ENCODE data around the gene C1orf226.
"Not testable (repeated sequence)": the region's sequence is repeated elsewhere in the genome, so short reads cannot be mapped to it uniquely, and the experiment has no call there.

The C1orf226 gene

DNA sequence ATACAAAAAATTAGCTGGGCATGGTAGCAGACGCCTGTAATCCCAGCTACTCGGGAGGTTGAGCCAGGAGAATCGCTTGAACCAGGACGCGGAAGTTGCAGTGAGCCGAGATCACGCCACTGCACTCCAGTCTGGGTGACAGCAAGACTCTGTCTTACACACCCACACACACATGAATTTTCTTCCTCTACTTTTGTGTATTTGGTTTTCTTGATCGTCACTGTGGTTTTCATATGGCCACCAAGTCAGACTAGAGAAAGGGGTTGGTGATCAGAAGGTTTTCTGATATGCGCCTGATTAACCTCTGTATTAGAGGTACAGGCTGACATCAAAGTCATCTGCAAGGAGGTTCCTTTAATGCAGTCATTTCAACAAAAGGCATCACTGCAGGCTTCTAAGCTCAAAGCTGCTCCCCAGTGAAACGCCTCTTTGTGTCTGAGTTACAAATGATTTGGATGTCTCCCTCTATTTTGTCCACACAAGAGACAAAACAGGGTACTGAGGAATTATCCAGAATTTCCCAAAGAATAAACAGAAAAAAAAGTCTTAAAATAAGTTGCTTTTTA, 19.3 kb downstream of the C1orf226 start:
- no peak overlapping the region for H3K4me3 ChIP-seq
- H3K4me1 ChIP-seq, result no peaks in the 10 kb centered on the region
- no peak for TF ChIP-seq Cebpa-rat (IDR thresholded peaks at IDR 0.05)
- no peak overlapping the region for H3K4me2 ChIP-seq
- H3K9me3 ChIP-seq, result no peaks in the 10 kb centered on the region
- H3K27me3 ChIP-seq, result no peaks in the 10 kb centered on the region
- H3K27ac ChIP-seq, result no peak overlapping the region
- no peak overlapping the region for H3K9ac ChIP-seq
- no peaks in the 10 kb centered on the region for H4K20me1 ChIP-seq
- no peaks in the 10 kb centered on the region for H3K36me3 ChIP-seq

DNA sequence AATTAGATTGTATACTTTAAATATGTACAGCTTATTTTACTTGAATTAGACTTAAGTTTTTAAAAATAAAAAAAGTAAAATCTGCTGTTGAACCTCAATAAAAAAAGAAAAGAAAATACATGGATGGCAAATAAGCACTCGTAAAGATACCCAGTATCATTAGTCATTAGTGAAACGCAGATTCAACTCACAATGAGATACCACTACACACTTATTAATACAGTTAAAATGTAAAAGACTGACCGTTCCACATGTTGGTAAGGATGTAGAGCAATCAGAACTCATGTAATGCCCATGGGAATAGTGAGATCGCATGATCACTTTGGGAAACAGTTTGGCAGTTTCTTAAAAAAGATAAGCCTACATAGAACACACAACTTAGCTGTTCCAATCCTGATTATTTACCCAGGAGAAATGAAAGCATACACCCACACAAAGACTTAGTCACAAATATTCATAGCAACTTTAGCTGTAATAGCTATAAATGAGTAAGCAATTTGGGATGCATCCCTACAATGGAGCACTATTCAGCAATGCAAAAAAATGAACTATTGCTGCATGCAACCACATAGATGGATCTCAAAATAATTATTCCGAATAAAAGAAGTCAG, 23.1 kb downstream of the C1orf226 start:
- H3K9ac ChIP-seq, result no peak overlapping the region
- TF ChIP-seq Cebpa-rat (IDR thresholded peaks at IDR 0.05), result no peak
- no peak overlapping the region for H3K4me2 ChIP-seq
- H3K9me3 ChIP-seq, result no peaks in the 10 kb centered on the region
- no peaks in the 10 kb centered on the region for H3K4me1 ChIP-seq
- H3K4me3 ChIP-seq, result no peak overlapping the region
- no peaks in the 10 kb centered on the region for H3K36me3 ChIP-seq
- H3K27ac ChIP-seq, result no peak overlapping the region
- H3K27me3 ChIP-seq, result no peaks in the 10 kb centered on the region
- no peaks in the 10 kb centered on the region for H4K20me1 ChIP-seq

DNA sequence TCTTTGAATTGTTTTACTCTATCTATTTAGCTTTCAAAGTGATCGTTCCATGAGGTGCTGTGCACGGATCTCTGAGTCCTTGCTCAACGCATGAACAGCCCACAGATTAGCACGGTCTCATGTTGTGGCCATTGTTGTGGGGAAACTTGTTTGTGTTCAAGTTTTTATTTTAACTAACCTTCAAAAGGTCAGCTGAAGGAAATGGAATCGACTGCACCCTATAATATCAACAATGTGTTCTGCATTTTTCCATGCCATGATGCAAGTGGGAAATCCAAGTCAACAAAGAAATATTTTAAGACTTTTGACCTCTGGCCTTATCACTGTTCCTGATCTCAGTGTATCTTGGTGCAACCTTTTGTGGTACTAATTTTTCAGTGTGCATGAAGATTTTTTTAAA, 24.3 kb downstream of the C1orf226 start:
- Histone ChIP-seq H3K9ac (no peak overlapping the region), H3K27ac (no peak overlapping the region), H3K4me1 (no peaks in the 10 kb centered on the region), H4K20me1 (no peaks in the 10 kb centered on the region), H3K27me3 (no peaks in the 10 kb centered on the region), H3K9me3 (no peaks in the 10 kb centered on the region), H3K36me3 (no peaks in the 10 kb centered on the region), H3K4me2 (no peak overlapping the region), H3K4me3 (no peak overlapping the region)
- no peak for TF ChIP-seq Cebpa-rat (IDR thresholded peaks at IDR 0.05)

DNA sequence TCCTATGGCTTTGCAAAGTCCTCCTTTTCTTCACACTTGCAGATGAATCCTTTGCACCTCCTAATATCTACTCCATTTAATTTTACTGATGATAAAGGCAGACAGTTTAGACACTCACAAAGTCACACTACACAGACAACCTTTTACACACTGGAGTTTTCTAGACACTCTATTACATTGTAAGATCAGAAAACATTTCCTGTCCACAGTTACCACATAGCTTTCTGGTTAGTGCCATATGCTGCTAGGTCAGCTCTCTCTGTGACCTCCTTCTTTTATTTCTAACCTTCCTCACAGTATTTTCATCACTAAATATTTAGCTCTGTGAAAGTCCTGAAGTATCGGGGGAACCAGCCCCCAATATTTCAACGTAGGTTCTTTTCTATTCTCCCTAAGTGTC, 25.3 kb downstream of the C1orf226 start:
- no peaks in the 10 kb centered on the region for H3K4me1 ChIP-seq
- no peaks in the 10 kb centered on the region for H3K9me3 ChIP-seq
- no peak overlapping the region for H3K9ac ChIP-seq
- no peaks in the 10 kb centered on the region for H3K27me3 ChIP-seq
- no peak overlapping the region for H3K4me3 ChIP-seq
- H4K20me1 ChIP-seq, result no peaks in the 10 kb centered on the region
- no peak overlapping the region for H3K27ac ChIP-seq
- H3K36me3 ChIP-seq, result no peaks in the 10 kb centered on the region
- no peak overlapping the region for H3K4me2 ChIP-seq
- no peak for TF ChIP-seq Cebpa-rat (IDR thresholded peaks at IDR 0.05)

DNA sequence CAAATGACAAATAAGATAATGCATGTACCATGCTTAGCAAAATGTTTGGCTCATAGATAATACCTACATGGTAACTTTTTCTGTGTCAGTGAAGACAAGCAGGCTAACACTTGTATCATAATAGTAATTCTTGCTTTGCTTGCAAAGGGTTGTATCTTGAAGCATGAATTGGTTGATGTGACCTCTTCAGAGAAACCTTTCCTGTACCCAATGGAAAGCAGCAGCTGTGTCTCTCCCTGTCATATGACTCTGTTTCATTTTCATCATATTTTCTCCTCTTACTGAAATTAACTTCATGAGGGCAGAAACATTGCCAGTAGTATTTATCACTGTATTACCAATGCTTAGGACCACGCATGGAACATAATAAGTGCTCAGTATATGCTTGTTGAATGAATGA, 26.0 kb downstream of the C1orf226 start:
- Histone ChIP-seq H3K9me3 (no peaks in the 10 kb centered on the region), H3K4me2 (no peak overlapping the region), H3K36me3 (no peaks in the 10 kb centered on the region), H4K20me1 (no peaks in the 10 kb centered on the region), H3K4me1 (no peaks in the 10 kb centered on the region), H3K9ac (no peak overlapping the region), H3K27me3 (no peaks in the 10 kb centered on the region), H3K4me3 (no peak overlapping the region), H3K27ac (no peak overlapping the region)
- no peak for TF ChIP-seq Cebpa-rat (IDR thresholded peaks at IDR 0.05)

DNA sequence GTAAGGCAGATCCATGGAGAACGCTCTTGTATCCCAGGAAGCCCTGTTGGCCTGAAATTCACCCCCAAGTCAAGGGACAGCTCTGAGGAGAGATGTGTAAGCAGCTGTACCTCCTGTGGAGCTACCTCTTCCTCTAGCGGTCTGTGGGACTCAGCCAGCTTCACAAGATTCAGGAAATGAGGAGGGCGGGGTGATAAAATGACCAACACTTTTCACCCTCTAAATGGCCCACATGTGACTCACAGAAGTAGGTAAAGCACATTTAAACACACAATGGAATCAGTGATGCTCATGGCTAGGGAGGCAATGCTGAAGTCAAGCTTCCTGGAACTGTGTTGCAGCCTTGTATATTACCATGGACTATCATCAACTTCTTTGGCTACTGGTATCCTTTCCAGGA, 30.5 kb downstream of the C1orf226 start, which contains the start of gene SH2D1B:
Gene SH2D1B, minus strand, starts transcription at position 135 of the 400 bp plus-strand sequence. Its CDS starts 120 bp downstream, at position 15.
- no peaks in the 10 kb centered on the region for H3K9me3 ChIP-seq
- no peak within 1 kb of the TSS for H3K4me3 ChIP-seq
- no peak for TF ChIP-seq Cebpa-rat (IDR thresholded peaks at IDR 0.05)
- H3K27me3 ChIP-seq, result no peaks in the 10 kb centered on the region
- no peaks in the 10 kb centered on the region for H4K20me1 ChIP-seq
- H3K36me3 ChIP-seq, result no peaks in the 10 kb centered on the region
- no peaks in the 10 kb centered on the region for H3K4me1 ChIP-seq
- H3K4me2 ChIP-seq, result no peak within 1 kb of the TSS
- no peak within 1 kb of the TSS for H3K27ac ChIP-seq
- H3K9ac ChIP-seq, result no peak within 1 kb of the TSS

DNA sequence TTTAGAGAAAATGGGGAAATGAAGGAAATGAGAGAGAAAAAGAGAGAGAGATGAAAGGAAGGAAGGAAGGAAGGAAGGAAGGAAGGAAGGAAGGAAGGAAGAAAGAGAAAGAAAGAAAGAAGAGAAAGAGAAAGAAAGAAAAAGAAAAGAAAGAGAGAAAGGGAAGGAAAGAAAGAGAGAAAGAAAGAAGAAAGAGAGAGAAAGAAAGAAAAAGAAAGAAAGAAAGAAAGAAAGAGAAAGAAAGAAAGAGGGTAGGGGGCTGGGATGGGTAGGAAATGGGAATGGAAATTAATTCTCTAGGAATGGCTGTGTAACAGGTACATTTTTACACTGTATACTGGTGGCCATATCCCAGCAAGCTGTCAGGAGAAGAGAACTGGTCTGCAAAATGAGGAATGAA, 34.7 kb downstream of the C1orf226 start:
- Histone ChIP-seq H3K9me3 (no peaks in the 10 kb centered on the region), H3K27me3 (no peaks in the 10 kb centered on the region), H3K27ac (no peak overlapping the region), H4K20me1 (no peaks in the 10 kb centered on the region), H3K4me1 (no peaks in the 10 kb centered on the region), H3K9ac (no peak overlapping the region), H3K36me3 (no peaks in the 10 kb centered on the region), H3K4me3 (no peak overlapping the region), H3K4me2 (no peak overlapping the region)
- TF ChIP-seq Cebpa-rat (IDR thresholded peaks at IDR 0.05), result no peak

DNA sequence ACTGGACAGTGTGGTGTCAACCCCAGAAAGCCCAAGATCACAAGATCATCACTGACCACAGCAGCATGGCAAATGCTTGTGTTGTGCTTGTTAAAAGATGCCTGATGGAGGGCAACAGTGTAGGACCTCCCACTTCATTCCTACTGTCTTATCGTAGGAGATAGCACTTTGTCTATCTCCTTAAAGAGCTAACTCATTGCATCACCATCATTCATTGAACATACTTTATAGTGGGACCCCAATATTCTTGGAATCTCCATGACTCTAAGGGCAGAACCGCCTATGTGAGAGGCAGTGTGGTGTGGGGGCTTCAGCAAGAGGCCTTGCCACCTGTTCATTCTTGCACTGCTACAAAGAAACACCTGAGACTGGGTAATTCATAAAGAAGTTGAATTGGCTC, 35.4 kb downstream of the C1orf226 start:
- Histone ChIP-seq H3K36me3 (no peaks in the 10 kb centered on the region), H3K4me1 (no peaks in the 10 kb centered on the region), H3K27me3 (no peaks in the 10 kb centered on the region), H3K27ac (no peak overlapping the region), H3K9me3 (no peaks in the 10 kb centered on the region), H3K9ac (no peak overlapping the region), H3K4me2 (no peak overlapping the region), H4K20me1 (no peaks in the 10 kb centered on the region), H3K4me3 (no peak overlapping the region)
- no peak for TF ChIP-seq Cebpa-rat (IDR thresholded peaks at IDR 0.05)

DNA sequence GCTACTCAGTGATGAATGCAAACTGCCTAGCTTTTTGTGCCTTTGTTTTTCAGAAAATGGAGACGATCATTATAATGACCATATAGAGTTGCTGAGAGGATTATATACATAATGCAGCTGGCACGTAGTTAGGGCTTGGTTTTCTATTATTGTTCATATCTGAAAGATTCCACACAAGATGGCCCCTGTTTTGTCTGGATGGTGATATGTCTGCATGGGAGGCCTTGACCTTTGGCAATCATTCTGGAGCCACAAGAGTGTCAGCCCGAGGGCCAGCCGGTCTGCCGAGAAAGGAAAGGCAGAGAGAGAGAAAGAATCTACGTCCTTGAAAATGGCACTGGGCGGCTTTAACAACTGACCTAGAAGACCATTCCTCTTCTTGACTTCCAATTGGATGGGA, 36.1 kb downstream of the C1orf226 start:
- Histone ChIP-seq H3K27me3 (no peaks in the 10 kb centered on the region), H3K27ac (no peak overlapping the region), H3K4me3 (no peak overlapping the region), H3K9ac (no peak overlapping the region), H3K4me1 (peaks cover 7% of the 10 kb centered on the region), H4K20me1 (no peaks in the 10 kb centered on the region), H3K4me2 (no peak overlapping the region), H3K9me3 (no peaks in the 10 kb centered on the region), H3K36me3 (no peaks in the 10 kb centered on the region)
- no peak for TF ChIP-seq Cebpa-rat (IDR thresholded peaks at IDR 0.05)

DNA sequence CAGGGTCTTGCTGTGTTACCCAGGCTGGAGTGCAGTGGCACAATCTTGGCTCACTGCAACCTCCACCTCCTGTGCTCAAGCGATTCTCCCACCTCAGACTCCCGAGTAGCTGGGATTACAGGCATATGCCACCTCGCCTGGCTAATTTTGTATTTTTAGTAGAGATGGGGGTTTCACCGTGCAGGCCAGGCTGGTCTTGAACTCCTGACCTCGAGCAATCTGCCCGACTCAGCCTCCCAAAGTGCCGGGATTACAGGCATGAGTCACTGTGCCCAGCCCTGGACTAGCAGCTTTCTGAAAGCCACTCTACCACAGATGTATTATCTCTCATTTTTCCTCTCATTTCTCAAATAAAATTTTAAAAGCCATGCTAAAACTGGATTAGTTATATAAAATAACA, 37.1 kb downstream of the C1orf226 start:
- H3K4me1 ChIP-seq, result peaks cover 16% of the 10 kb centered on the region
- H3K9me3 ChIP-seq, H3K27me3 ChIP-seq, H3K4me2 ChIP-seq, H3K36me3 ChIP-seq, H3K4me3 ChIP-seq, H4K20me1 ChIP-seq, H3K9ac ChIP-seq, H3K27ac ChIP-seq: not testable (repeated sequence)

DNA sequence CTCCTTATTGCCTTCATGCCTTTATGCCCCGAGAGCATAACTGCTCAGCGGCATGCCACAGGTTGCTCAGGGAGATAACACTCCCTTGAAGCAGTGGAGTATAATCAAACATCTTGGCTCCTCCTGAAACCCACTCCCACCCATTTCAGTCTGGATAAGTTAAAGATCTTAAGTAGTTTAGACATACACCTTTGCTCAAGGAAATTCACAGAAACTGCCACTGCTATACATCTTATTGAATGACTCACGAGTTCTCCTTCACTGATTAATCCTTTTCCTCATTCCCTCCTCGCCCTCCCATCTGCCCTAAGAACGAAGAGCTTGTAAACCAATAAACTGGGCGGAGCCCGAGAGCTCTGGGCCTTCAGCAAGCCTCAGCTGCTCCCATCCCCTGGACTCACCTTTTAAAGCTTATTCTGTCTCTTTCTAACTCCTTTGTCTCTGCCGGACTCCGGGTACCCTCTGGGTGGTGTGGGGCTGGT, 38.0 kb downstream of the C1orf226 start:
- peaks cover 20% of the 10 kb centered on the region for H3K4me1 ChIP-seq
- not testable (repeated sequence) for H3K27ac ChIP-seq

More for the DNA sequence above, 38.0 kb downstream of the C1orf226 start:
- H3K9ac ChIP-seq, H3K36me3 ChIP-seq, H3K4me3 ChIP-seq, H3K27me3 ChIP-seq, H4K20me1 ChIP-seq, H3K4me2 ChIP-seq, H3K9me3 ChIP-seq: not testable (repeated sequence)

All from BLaER1 (cell line).